Measurements from ENCODE around the gene ROBO2. TPM values are rescaled to one million over a fixed set of nuclear protein-coding genes. Genes with fewer than 3 reads are reported as not detected.

The ROBO2 gene
- total and polyA plus RNA-seq, 2 experiments from 2014 or later: 1.5 to 7.8 TPM

DNA sequence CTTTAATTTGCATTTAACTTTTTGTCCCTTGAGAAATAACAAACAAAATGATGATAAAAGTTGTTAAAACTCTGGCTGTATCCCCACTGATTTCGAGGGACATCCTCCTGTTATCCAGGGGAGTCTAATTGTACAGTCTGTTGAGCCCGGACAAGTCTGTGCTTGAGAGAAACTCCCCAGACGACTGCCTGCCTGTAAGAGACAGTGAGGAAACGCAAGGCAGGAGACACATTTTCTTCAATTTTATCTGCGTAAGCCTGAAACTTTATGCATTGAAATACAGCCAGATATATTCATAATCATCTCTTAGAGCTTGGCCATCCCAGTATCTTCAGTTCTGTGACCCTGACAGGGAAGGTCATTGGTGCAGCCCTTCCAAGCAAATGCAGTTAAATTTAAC lies 97.7 kb downstream of the ROBO2 start (continued):
- TF ChIP-seq, protein P1, sequence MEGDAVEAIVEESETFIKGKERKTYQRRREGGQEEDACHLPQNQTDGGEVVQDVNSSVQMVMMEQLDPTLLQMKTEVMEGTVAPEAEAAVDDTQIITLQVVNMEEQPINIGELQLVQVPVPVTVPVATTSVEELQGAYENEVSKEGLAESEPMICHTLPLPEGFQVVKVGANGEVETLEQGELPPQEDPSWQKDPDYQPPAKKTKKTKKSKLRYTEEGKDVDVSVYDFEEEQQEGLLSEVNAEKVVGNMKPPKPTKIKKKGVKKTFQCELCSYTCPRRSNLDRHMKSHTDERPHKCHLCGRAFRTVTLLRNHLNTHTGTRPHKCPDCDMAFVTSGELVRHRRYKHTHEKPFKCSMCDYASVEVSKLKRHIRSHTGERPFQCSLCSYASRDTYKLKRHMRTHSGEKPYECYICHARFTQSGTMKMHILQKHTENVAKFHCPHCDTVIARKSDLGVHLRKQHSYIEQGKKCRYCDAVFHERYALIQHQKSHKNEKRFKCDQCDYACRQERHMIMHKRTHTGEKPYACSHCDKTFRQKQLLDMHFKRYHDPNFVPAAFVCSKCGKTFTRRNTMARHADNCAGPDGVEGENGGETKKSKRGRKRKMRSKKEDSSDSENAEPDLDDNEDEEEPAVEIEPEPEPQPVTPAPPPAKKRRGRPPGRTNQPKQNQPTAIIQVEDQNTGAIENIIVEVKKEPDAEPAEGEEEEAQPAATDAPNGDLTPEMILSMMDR (conservative IDR thresholded peaks at IDR 0.05; ENCODE audit: low read depth in 2 of 2): no peak
- TF ChIP-seq, protein P2, sequence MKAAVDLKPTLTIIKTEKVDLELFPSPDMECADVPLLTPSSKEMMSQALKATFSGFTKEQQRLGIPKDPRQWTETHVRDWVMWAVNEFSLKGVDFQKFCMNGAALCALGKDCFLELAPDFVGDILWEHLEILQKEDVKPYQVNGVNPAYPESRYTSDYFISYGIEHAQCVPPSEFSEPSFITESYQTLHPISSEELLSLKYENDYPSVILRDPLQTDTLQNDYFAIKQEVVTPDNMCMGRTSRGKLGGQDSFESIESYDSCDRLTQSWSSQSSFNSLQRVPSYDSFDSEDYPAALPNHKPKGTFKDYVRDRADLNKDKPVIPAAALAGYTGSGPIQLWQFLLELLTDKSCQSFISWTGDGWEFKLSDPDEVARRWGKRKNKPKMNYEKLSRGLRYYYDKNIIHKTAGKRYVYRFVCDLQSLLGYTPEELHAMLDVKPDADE (IDR thresholded peaks at IDR 0.05): no peak
- no peak for TF ChIP-seq EZH2 (IDR thresholded peaks at IDR 0.05; ENCODE audit: low read depth, unreplicated experiment)

DNA sequence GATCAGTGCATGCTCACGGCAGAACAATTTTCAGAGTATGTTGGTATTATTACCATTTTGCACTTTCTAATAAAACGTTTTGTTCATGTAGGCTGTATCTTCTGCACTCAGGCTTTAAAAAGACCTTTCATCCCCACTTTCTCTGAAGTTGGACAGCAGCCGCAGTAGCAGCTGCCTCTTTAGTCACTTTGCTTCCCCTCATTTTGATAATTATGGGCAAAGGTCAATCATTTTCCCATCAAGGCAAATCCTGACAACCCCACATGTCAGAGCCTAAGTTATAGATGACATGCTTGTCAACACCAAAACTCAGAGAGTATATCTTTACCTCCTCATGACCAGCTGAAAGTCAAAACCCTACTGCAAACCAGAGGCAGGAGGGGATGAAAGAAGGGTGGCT lies 99.7 kb downstream of the ROBO2 start:
- Histone ChIP-seq H3F3A (replicated peaks; ENCODE audit: low read depth) (no peaks in the 10 kb centered on the region), H3K4me1 (ENCODE audit: insufficient read depth) (no peaks in the 10 kb centered on the region)
- TF ChIP-seq POLR2AphosphoS5 (IDR thresholded peaks at IDR 0.05; ENCODE audit: low read depth) (no peak), CREB1 (CRISPR knock-in tag; IDR thresholded peaks at IDR 0.05; ENCODE audit: low read depth) (no peak), ZNF331 (CRISPR knock-in tag; IDR thresholded peaks at IDR 0.05; ENCODE audit: low read depth) (no peak), ZNF462 (CRISPR knock-in tag; IDR thresholded peaks at IDR 0.05) (no peak), NANOG (IDR thresholded peaks at IDR 0.05; ENCODE audit: borderline replicate concordance) (no peak), EZH2phosphoT487 (IDR thresholded peaks at IDR 0.05; ENCODE audit: unreplicated experiment) (no peak), ZNF114 (CRISPR knock-in tag; IDR thresholded peaks at IDR 0.05) (no peak), JUNB (IDR thresholded peaks at IDR 0.05; ENCODE audit: unreplicated experiment) (no peak)
- TF ChIP-seq, protein P3, sequence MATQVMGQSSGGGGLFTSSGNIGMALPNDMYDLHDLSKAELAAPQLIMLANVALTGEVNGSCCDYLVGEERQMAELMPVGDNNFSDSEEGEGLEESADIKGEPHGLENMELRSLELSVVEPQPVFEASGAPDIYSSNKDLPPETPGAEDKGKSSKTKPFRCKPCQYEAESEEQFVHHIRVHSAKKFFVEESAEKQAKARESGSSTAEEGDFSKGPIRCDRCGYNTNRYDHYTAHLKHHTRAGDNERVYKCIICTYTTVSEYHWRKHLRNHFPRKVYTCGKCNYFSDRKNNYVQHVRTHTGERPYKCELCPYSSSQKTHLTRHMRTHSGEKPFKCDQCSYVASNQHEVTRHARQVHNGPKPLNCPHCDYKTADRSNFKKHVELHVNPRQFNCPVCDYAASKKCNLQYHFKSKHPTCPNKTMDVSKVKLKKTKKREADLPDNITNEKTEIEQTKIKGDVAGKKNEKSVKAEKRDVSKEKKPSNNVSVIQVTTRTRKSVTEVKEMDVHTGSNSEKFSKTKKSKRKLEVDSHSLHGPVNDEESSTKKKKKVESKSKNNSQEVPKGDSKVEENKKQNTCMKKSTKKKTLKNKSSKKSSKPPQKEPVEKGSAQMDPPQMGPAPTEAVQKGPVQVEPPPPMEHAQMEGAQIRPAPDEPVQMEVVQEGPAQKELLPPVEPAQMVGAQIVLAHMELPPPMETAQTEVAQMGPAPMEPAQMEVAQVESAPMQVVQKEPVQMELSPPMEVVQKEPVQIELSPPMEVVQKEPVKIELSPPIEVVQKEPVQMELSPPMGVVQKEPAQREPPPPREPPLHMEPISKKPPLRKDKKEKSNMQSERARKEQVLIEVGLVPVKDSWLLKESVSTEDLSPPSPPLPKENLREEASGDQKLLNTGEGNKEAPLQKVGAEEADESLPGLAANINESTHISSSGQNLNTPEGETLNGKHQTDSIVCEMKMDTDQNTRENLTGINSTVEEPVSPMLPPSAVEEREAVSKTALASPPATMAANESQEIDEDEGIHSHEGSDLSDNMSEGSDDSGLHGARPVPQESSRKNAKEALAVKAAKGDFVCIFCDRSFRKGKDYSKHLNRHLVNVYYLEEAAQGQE (IDR thresholded peaks at IDR 0.05; ENCODE audit: unreplicated experiment): no peak
- TF ChIP-seq, protein P2 (IDR thresholded peaks at IDR 0.05): no peak

More for the DNA sequence above, 99.7 kb downstream of the ROBO2 start:
- Mint-ChIP-seq H3K9me3 (no peaks in the 10 kb centered on the region), H3K27me3 (ENCODE audit: insufficient read depth, low read depth, poor library complexity) (no peaks in the 10 kb centered on the region), H3K27ac (0 out of 2 replicates have a peak overlapping the region, but pooled peaks have one; percentile 30), H3K36me3 (ENCODE audit: low read depth) (no peaks in the 10 kb centered on the region), H3K4me1 (peaks cover 15% of the 10 kb centered on the region), H3K4me3 (no peak overlapping the region)
- ATAC-seq (no peak), DNase-seq (ENCODE audit: low spot score) (no peak)
- H3K9me2 ChIP-seq (ENCODE audit: insufficient read depth): no peaks in the 10 kb centered on the region
- no peaks in the 10 kb centered on the region for H3K27me3 ChIP-seq (ENCODE audit: insufficient read depth)
- no peak overlapping the region for H3K4me2 ChIP-seq
- no peaks in the 10 kb centered on the region for H4K20me1 ChIP-seq (replicated peaks; ENCODE audit: insufficient read depth)
- no peak overlapping the region for H2AFZ ChIP-seq
- H3K27ac ChIP-seq (ENCODE audit: low read depth): no peak overlapping the region
- no peaks in the 10 kb centered on the region for H3K79me2 ChIP-seq (replicated peaks; ENCODE audit: insufficient read depth)
- no peaks in the 10 kb centered on the region for H3K36me3 ChIP-seq (ENCODE audit: insufficient read depth)
- no peak overlapping the region for H3K4me3 ChIP-seq
